Neural cell (in vitro differentiated cells): ENCODE results near the gene ISG20.

Experiments
- EZH2 ChIP-seq: fragments of 200-600, 300-800 bp; shearing (Covaris generic), sonication (generic); IDR thresholded peaks from 2 replicates; pipeline ENCODE4 v1.6.1; 2014; ENCODE audit warnings: antibody characterized with exemption, low read length, borderline replicate concordance, mild to moderate bottlenecking; ENCODE audit not compliant: insufficient read depth, poor library complexity, severe bottlenecking
- POLR2AphosphoS5 ChIP-seq: IDR thresholded peaks from 2 replicates; pipeline ENCODE4 v1.6.1; 2012
- TAF1 ChIP-seq: IDR thresholded peaks from 2 replicates; pipeline ENCODE4 v1.6.1; 2012; ENCODE audit warnings: low read depth
- TF ChIP-seq, protein P1 (sequence below): fragments of 450-650 bp; IDR thresholded peaks from 2 replicates; pipeline ENCODE4 v1.5.1; 2014; ENCODE audit warnings: antibody characterized with exemption, mild to moderate bottlenecking, moderate library complexity; ENCODE audit not compliant: poor library complexity, severe bottlenecking
- TF ChIP-seq, protein P2 (sequence below): IDR thresholded peaks from 2 replicates; pipeline ENCODE4 v1.6.1; 2012; ENCODE audit warnings: borderline replicate concordance

DNA sequence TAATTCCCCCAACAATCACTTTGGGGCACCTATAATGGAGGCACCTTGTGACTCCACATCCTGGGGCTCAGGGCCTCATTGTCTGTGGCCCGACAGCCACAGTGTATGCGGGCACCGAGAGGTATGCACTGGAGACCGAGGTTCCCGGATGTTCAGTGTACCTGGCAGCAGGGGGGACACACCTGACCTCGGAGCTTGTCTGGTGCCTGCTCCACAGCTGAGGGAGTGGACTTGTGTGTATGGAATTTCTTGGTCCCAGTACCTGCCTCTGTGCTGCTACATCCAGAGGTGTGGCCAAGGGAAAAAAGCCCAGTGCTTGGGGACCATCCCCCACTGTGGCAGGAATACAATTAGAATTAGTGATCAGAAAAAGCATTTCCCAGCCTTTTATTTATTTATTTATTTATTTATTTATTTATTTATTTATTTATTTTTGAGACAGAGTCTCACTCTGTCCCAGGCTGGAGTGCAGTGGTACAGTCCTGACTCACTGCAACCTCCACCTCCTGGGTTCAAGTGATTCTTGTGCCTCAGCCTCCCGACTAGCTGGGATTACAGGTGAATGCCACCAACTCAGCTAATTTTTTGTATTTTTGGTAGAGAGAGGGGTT is 26.5 kb upstream of the ISG20 start:
- TF ChIP-seq, protein P1, sequence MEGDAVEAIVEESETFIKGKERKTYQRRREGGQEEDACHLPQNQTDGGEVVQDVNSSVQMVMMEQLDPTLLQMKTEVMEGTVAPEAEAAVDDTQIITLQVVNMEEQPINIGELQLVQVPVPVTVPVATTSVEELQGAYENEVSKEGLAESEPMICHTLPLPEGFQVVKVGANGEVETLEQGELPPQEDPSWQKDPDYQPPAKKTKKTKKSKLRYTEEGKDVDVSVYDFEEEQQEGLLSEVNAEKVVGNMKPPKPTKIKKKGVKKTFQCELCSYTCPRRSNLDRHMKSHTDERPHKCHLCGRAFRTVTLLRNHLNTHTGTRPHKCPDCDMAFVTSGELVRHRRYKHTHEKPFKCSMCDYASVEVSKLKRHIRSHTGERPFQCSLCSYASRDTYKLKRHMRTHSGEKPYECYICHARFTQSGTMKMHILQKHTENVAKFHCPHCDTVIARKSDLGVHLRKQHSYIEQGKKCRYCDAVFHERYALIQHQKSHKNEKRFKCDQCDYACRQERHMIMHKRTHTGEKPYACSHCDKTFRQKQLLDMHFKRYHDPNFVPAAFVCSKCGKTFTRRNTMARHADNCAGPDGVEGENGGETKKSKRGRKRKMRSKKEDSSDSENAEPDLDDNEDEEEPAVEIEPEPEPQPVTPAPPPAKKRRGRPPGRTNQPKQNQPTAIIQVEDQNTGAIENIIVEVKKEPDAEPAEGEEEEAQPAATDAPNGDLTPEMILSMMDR: no peak
- TF ChIP-seq TAF1 (no peak), POLR2AphosphoS5 (no peak), EZH2 (no peak)
- TF ChIP-seq, protein P2, sequence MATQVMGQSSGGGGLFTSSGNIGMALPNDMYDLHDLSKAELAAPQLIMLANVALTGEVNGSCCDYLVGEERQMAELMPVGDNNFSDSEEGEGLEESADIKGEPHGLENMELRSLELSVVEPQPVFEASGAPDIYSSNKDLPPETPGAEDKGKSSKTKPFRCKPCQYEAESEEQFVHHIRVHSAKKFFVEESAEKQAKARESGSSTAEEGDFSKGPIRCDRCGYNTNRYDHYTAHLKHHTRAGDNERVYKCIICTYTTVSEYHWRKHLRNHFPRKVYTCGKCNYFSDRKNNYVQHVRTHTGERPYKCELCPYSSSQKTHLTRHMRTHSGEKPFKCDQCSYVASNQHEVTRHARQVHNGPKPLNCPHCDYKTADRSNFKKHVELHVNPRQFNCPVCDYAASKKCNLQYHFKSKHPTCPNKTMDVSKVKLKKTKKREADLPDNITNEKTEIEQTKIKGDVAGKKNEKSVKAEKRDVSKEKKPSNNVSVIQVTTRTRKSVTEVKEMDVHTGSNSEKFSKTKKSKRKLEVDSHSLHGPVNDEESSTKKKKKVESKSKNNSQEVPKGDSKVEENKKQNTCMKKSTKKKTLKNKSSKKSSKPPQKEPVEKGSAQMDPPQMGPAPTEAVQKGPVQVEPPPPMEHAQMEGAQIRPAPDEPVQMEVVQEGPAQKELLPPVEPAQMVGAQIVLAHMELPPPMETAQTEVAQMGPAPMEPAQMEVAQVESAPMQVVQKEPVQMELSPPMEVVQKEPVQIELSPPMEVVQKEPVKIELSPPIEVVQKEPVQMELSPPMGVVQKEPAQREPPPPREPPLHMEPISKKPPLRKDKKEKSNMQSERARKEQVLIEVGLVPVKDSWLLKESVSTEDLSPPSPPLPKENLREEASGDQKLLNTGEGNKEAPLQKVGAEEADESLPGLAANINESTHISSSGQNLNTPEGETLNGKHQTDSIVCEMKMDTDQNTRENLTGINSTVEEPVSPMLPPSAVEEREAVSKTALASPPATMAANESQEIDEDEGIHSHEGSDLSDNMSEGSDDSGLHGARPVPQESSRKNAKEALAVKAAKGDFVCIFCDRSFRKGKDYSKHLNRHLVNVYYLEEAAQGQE: no peak
